ENCODE results near the gene NPIPB6. TPM values are rescaled to one million over a fixed set of nuclear protein-coding genes. Genes with fewer than 3 reads are reported as not detected.

The NPIPB6 gene
- total and polyA plus RNA-seq, 11 donors = 0.10 to 1.1 (median 0.63) TPM; not detected in 4

DNA sequence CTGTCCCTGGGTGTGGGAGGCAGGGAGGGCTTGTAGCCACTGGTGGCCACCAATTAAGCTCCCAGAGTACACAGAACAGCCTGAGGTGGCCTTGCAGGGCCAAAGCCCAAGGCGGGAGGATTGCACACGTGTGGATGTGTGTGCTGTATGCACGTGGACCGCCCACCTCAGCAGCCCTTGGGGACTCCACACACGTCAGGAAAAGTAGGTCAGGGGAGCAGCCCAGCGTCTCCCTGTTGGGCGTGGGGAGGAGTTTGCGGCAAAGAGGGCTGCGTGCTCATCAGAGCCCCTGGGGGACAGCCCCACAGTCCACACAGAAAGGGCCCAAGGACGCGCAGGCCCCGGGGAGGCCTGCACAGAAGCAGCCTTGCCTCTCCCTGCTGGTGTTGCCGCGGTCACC, 51.4 kb downstream of the NPIPB6 start:
- H3K36me3 ChIP-seq = no peaks in the 10 kb centered on the region
- no peaks in the 10 kb centered on the region for H3K27me3 ChIP-seq
- peaks cover 0 to 19% (median 0%) of the 10 kb centered on the region in 12 donors for H3K4me1 ChIP-seq
- no peak for ATAC-seq
- H3K27ac ChIP-seq = peak overlapping the region in 1 of 12 donors; percentile 75
- no peak for TF ChIP-seq CTCF (IDR thresholded peaks at IDR 0.05)
- TF ChIP-seq POLR2A (IDR thresholded peaks at IDR 0.05) = no peak
- 71 to 94% (median 75%) methylated on average over 7 to 14 of the region's 14 CpGs for WGBS, 4 donors
- intact Hi-C loops (cut with DNase I) = loop anchor here in 1 of 10 donors (10.0 kb wide), 1 partner anchor 293 kb away; no protein-coding TSS in a partner anchor
- no peak for DNase-seq
- H3K4me3 ChIP-seq = no peak overlapping the region
- H3K9me3 ChIP-seq = no peaks in the 10 kb centered on the region

DNA sequence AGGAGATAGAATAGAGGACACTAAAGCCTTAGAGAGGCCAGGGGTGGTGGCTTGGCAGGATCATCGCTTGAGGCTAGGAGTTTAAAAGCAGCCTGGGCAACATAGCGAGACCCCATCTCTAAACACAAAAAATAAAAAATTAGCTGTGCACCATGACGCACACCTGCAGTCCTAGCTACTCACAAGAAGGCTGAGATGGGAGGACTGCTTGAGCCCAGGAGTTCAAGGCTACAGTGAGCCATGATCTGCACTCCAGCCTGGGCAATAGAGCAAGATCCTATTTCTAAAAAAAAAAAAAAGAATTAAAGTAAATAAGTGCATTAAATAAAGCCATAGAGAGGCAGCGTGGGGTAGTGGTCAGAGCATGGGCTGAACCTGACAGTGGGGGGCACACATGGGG, 51.9 kb downstream of the NPIPB6 start:
- Histone ChIP-seq H3K9me3 (no peaks in the 10 kb centered on the region), H3K36me3 (no peaks in the 10 kb centered on the region), H3K4me3 (no peak overlapping the region), H3K4me1 (peaks cover 0 to 15% (median 0%) of the 10 kb centered on the region in 12 donors), H3K27me3 (no peaks in the 10 kb centered on the region), H3K27ac (peak overlapping the region in 1 of 12 donors; percentile 75)
- no peak for DNase-seq
- 93 to 97% (median 95%) methylated on average over 4 of the region's 4 CpGs for WGBS, 4 donors
- intact Hi-C loops (cut with DNase I) = loop anchor here in 1 of 10 donors (10.0 kb wide), 1 partner anchor 293 kb away; no protein-coding TSS in a partner anchor
- ATAC-seq = no peak
- TF ChIP-seq CTCF (IDR thresholded peaks at IDR 0.05) = no peak
- no peak for TF ChIP-seq POLR2A (IDR thresholded peaks at IDR 0.05)

GRCh38 chr16:28310796-28311195, 52.5 kb downstream of the NPIPB6 start:
- TF ChIP-seq POLR2A (IDR thresholded peaks at IDR 0.05) (no peak), CTCF (IDR thresholded peaks at IDR 0.05) (no peak)
- peaks cover 0 to 15% (median 0%) of the 10 kb centered on the region in 12 donors for H3K4me1 ChIP-seq
- no peak for ATAC-seq
- WGBS, 4 donors = 90 to 95% (median 93%) methylated on average over 11 of the region's 11 CpGs
- intact Hi-C loops (cut with DNase I) = loop anchor here in 1 of 10 donors (10.0 kb wide), 1 partner anchor 294 kb away; no protein-coding TSS in a partner anchor
- H3K36me3 ChIP-seq = no peaks in the 10 kb centered on the region
- DNase-seq = no peak
- peak overlapping the region in 1 of 12 donors; percentile 75 for H3K27ac ChIP-seq
- no peaks in the 10 kb centered on the region for H3K9me3 ChIP-seq
- no peaks in the 10 kb centered on the region for H3K27me3 ChIP-seq
- no peak overlapping the region for H3K4me3 ChIP-seq

DNA sequence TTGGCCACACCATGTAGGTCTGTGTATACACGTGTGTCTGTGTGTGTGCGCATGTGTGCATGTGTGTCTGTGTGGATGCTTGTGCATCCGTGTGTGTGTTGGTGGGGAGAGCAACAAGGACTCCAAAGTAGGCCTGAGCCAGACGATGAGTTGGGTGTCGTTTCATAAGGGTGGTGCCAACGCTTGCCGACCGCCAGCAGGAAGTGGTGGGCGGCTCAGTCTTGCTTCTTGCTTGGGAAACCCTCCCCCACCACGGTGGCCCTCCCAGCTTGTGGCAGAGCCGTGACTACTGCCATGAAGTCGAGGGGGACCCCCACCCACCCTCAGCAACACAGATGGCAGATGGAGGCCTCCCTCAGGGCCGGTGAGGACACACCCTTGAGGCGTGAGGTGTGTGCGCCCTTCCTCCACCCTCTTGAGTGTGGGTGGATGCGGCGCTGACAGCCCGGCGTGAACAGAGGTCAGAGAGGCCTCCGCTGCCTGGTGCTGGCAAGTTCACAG, 53.4 kb downstream of the NPIPB6 start:
- ATAC-seq = peak; percentile 64 to 80 (median 78)
- Histone ChIP-seq H3K4me1 (peaks cover 0 to 15% (median 0%) of the 10 kb centered on the region in 12 donors), H3K4me3 (no peak overlapping the region), H3K36me3 (no peaks in the 10 kb centered on the region), H3K27me3 (no peaks in the 10 kb centered on the region), H3K9me3 (no peaks in the 10 kb centered on the region), H3K27ac (peak overlapping the region in 2 of 12 donors; percentile 6 to 75)
- 37 to 60% (median 51%) methylated on average over 15 to 20 of the region's 20 CpGs for WGBS, 4 donors
- no peak for TF ChIP-seq POLR2A (IDR thresholded peaks at IDR 0.05)
- TF ChIP-seq CTCF (IDR thresholded peaks at IDR 0.05) = no peak
- intact Hi-C loops (cut with DNase I) = loop anchor here in 1 of 10 donors (10.0 kb wide), 1 partner anchor 295 kb away; no protein-coding TSS in a partner anchor
- peak in 3 of 5 donors; percentile 27 to 74 (median 49) for DNase-seq

Measured in heart left ventricle (tissue), 16 donors.